G401 (cell line): ENCODE data around the gene IGF2BP1. TPM values are rescaled to one million over a fixed set of nuclear protein-coding genes. Genes with fewer than 3 reads are reported as not detected.
"Not testable (repeated sequence)": the region's sequence is repeated elsewhere in the genome, so short reads cannot be mapped to it uniquely, and the experiment has no call there.

ENCODE experiments used
- DNase-seq: peaks from one replicate; pipeline ENCODE4 v3.0.0-alpha.2; 2015; ENCODE audit warnings: low spot score
- in situ Hi-C: cut with HindIII; loops from 2 replicates; pipeline ENCODE4 v1.10.0; 2016; ENCODE audit warnings: low sequenced_read_pairs, mixed read lengths
- total RNA-seq: library from RNA; depleted of rRNA; stranded (reverse); fragments of >200 nt; shearing (Covaris generic); gene quantifications from 2 replicates; pipeline ENCODE4 v1.2.3, GENCODE V29; 2014

Gene IGF2BP1
- total RNA-seq, 1 experiment from 2014 or later, result 86.2 TPM

GRCh38 chr17:49015924-49016774, 19.0 kb downstream of the IGF2BP1 start:
- DNase-seq, result no peak
- in situ Hi-C loops, result no loop called here

DNA sequence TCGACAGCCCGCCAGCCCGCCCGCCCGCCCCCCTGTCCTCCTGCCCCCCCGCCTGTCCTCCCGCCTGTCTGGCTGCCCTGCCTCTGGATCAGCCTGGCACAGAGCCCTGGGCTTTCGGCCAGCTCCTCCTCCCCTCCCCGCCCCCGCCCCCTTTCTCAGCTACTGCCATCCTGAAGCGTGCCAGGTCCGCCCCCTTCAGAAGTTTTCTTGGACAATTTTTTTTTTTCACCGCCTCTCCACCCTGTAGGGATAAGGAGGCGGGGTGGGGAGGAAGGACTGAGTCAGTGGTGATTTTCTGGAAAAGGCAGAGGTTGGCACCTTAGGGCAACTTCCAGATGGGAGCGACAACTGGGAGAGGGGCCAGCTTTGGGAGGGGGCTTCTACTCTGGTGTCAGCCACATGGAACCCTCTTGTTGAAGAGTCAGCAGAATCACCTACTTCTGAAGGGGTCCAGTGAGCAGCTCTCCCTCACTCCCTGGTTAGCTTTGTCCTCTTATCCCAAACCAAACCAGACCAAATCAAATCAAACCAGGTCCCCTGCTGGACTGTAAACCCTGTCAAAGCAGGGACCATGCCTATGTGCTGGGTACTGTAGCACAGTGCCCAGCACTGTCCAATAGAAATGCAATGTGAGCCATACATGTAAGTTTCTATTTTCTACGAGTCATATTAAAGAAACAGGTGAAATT, 19.7 kb downstream of the IGF2BP1 start:
- in situ Hi-C loops, result no loop called here
- DNase-seq, result no peak

- no peak for DNase-seq
- in situ Hi-C loops, result no loop called here
Observed at GRCh38 chr17:49018116-49018612, 21.0 kb downstream of the IGF2BP1 start.

DNA sequence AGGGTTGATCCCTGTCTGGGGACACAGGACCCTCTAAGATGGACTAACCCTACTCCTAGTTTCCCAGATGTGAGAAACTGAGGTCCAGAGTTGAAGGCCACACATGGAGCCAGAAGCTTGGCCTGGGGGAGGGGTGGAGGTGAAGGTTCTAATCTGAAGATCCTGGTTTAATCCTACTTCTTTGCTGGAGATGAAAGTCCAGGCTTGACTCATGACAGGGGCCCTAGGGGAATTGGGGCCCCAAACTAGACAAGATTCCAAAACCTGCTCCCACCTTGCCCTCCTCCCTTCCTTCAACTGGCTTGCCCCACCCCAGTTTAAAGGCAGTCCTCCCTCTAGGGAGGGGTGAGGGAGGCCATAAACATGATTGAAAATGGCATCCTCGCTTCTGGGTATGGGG, 21.6 kb downstream of the IGF2BP1 start:
- DNase-seq, result no peak
- in situ Hi-C loops, result no loop called here

GRCh38 chr17:49020609-49021008, 23.4 kb downstream of the IGF2BP1 start:
- in situ Hi-C loops, result no loop called here
- DNase-seq, result no peak

- DNase-seq, result no peak
Observed at GRCh38 chr17:49021095-49021767, 24.0 kb downstream of the IGF2BP1 start.

DNA sequence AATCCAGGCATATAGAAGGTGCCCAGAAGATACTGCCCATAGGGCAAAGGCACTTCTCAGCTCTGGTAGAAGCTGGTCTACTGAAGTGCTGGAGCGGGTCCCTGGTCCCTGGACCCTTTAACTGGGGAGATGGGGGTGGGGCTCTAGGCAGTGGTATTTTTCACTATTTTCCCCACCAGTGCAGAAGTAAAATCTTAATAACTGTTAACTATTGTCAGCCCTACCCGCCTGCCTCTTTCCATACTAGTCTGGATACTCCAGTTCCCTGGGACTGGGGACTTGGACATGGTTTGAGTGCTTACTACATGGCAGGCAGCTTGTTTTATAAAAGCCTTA, 24.6 kb downstream of the IGF2BP1 start:
- in situ Hi-C loops, result no loop called here
- no peak for DNase-seq

More at GRCh38 chr17:49021095-49021767, 24.0 kb downstream of the IGF2BP1 start:
- in situ Hi-C loops, result no loop called here

DNA sequence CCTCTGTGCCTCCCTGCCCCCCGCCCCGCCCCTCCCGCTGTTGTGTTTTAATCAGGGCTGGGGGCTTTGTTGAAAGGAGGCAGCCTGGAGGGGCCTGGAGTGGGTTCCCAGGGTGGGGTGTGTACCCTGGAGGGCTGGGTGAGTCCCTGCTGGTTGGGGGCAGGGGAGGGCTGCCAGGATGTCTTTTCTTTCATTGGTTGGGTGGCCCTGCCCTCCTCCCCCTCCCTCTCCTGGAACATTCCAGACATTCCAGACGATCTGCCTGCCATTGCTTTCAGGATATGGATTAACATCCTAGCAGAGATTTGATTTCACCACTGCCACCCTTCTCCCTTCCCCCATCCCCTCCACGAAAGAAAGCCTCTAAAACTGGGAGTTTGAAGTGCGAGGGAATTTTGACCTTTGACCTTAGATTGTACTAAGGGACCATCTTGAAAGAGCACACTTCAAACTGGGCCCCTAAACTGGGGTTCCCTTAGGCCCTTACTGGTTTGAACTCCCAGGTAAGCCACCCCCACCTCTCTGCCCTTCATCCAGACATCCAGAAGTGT, 25.3 kb downstream of the IGF2BP1 start:
- no peak for DNase-seq
- in situ Hi-C loops, result no loop called here

DNA sequence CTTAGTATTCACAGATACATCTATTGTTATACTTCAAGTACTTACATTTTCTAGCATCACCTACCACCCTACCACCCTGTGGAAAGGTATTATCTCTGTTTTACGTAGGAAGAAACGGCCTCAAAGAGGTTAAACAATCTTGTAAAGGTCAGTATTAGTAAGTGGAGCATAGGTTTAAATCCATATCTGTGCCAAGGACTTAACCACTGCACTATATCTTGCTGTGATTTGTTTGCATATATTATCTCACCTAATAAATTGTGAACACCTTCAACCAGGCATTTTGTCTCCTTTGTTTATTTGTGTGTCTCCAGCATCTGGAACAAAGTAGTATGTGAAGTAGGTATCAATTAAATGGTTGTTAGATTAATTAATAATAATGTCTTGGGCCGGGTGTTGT, 27.3 kb downstream of the IGF2BP1 start:
- in situ Hi-C loops, result no loop called here
- no peak for DNase-seq

GRCh38 chr17:49026447-49026846, 29.3 kb downstream of the IGF2BP1 start:
- DNase-seq, in situ Hi-C loops: not testable (repeated sequence)

DNA sequence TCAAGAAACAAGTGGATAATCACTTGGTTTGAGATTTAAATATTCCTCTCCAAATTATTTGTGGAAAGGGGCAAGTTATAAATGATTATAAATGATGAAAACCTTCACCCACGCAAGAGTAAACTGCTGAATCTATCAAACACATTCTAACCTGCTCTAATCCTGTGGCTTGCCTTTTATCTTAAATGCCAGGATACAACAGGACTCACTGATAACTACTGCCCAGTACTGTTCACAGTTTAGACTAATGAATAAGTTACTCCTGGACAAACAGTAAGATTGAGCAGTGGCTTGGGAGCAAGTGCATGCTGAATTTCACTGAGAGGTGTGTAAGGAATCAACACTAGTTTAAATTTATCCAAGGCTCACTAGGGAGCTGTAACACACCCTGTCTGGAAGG, 31.1 kb downstream of the IGF2BP1 start:
- in situ Hi-C loops, result no loop called here

DNA sequence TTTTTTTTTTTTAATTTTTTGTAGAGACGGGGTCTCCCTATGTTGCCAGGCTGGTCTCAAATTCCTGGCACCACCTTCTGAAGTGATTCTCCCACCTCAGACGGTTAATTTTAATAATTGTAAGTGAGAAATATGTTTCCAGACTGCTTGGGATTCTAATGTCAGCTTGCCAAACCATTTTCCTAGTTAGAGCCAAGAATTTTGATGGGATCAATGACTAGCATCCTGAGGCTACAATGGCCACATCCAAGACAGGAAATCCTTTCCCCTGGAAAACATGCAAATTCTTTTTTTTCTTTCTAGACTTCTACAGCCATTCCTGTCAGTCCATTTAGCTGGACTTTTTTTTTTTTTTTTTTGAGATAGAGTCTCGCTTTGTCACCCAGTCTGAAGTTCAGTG, 32.6 kb downstream of the IGF2BP1 start:
- in situ Hi-C loops, result no loop called here

More for the DNA sequence above, 31.1 kb downstream of the IGF2BP1 start:
- DNase-seq, result no peak

DNA sequence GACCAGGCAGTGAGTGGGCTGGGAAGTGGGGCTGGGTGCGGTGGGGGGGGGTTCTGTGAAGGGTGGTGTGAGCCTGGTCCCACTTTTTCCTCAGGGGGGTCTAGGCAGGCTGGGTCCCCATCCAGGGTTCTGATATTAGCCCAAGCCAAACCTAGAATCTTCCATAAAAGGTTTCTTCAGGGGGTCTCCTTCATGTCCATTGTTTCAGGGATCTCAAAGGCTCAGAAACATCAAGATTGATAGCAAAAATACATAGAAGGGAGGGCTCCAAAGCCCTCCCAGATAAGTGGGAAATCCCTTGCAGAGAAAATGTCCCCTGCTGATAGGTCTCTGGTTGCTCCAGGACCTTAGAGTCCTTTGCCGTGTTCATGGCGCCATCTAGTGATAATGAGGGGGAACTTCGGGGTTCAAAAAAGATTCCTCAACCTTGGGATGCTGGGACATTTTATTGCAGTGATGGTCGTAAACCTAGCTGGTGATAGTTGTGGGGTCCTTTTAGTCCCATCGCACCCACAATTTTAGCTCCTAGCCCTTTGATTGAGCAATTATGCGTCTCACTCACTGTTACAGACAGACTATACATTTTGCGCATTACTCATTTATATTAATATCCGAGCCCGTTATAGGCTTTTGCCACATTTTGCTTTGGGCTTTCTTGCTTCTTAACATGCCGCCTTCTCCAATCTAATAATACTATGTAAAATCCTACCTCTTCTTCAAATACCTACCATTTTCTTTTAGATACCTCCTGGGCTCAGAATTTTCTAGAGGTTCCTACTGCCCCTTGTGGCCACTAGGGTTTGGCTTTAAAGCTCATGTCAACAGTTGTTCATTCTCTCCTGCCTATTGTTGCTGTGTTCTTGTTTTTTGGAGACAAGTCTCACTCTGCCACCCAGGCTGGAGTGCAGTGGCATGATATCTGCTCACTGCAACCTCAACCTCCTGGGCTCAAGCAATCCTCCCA, 35.1 kb downstream of the IGF2BP1 start:
- in situ Hi-C loops, result no loop called here
- peak; percentile 49 for DNase-seq

More for the DNA sequence above, 32.6 kb downstream of the IGF2BP1 start:
- no peak for DNase-seq

- in situ Hi-C loops, result no loop called here
Observed at GRCh38 chr17:49035470-49036269, 38.5 kb downstream of the IGF2BP1 start.

GRCh38 chr17:49036270-49036626, 39.1 kb downstream of the IGF2BP1 start:
- in situ Hi-C loops, result no loop called here
- no peak for DNase-seq

More at GRCh38 chr17:49035470-49036269, 38.5 kb downstream of the IGF2BP1 start:
- no peak for DNase-seq

- in situ Hi-C loops, result no loop called here
- no peak for DNase-seq
Observed at GRCh38 chr17:49038138-49038537, 41.0 kb downstream of the IGF2BP1 start.

GRCh38 chr17:49038544-49038943, 41.4 kb downstream of the IGF2BP1 start:
- no peak for DNase-seq
- in situ Hi-C loops, result no loop called here

- DNase-seq, in situ Hi-C loops: not testable (repeated sequence)
Observed at GRCh38 chr17:49039518-49039917, 42.3 kb downstream of the IGF2BP1 start.
